Measurements from ENCODE around the gene CCDC70. TPM values are rescaled to one million over a fixed set of nuclear protein-coding genes. Genes with fewer than 3 reads are reported as not detected.
"Not testable (repeated sequence)": the region's sequence is repeated elsewhere in the genome, so short reads cannot be mapped to it uniquely, and the experiment has no call there.

Gene CCDC70
- total and polyA plus RNA-seq, 5 donors from 2014 or later: not detected

GRCh38 chr13:51902776-51903175 lies 41.0 kb downstream of the CCDC70 start:
- Histone ChIP-seq H3K27me3 (ENCODE audit: control insufficient read depth, insufficient read depth, low read length) (peaks cover 3% of the 10 kb centered on the region), H3K4me3 (ENCODE audit: low read depth, low read length) (no peak overlapping the region), H3K4me1 (ENCODE audit: control insufficient read depth, insufficient read depth, low read length, poor library complexity, severe bottlenecking) (no peaks in the 10 kb centered on the region), H3K36me3 (ENCODE audit: control insufficient read depth, insufficient read depth, low read length) (no peaks in the 10 kb centered on the region), H3K27ac (ENCODE audit: insufficient read depth, low read length, poor library complexity, severe bottlenecking) (no peak overlapping the region), H3K9me3 (ENCODE audit: control insufficient read depth in 2 of 2, low read length in 2 of 2) (no peaks in the 10 kb centered on the region)
- peaks cover 26% of the 10 kb centered on the region for H3K27me3 Mint-ChIP-seq
- peaks cover 0 to 7% (median 0%) of the 10 kb centered on the region in 4 donors for H3K4me1 Mint-ChIP-seq
- H3K27ac Mint-ChIP-seq: no peak overlapping the region
- no peak overlapping the region for H3K4me3 Mint-ChIP-seq
- DNase-seq: no peak
- no peaks in the 10 kb centered on the region for H3K9me3 Mint-ChIP-seq
- no peak for ATAC-seq (ENCODE audit: low read depth in 2 of 2)
- H3K36me3 Mint-ChIP-seq: no peaks in the 10 kb centered on the region

- no peaks in the 10 kb centered on the region for H3K4me1 ChIP-seq (ENCODE audit: control insufficient read depth, insufficient read depth, low read length, poor library complexity, severe bottlenecking)
- H3K27me3 Mint-ChIP-seq: peaks cover 8% of the 10 kb centered on the region
- H3K27ac Mint-ChIP-seq: no peak overlapping the region
- H3K36me3 ChIP-seq (ENCODE audit: control insufficient read depth, insufficient read depth, low read length): no peaks in the 10 kb centered on the region
- no peaks in the 10 kb centered on the region for H3K9me3 ChIP-seq (ENCODE audit: control insufficient read depth in 2 of 2, low read length in 2 of 2)
- H3K4me3 ChIP-seq (ENCODE audit: low read depth, low read length): no peak overlapping the region
- H3K36me3 Mint-ChIP-seq: no peaks in the 10 kb centered on the region
- peak in 1 of 2 donors; percentile 11 for ATAC-seq (ENCODE audit: low read depth in 2 of 2)
- peaks cover 8 to 25% (median 11%) of the 10 kb centered on the region in 4 donors for H3K4me1 Mint-ChIP-seq
- no peak overlapping the region for H3K4me3 Mint-ChIP-seq
- H3K27me3 ChIP-seq (ENCODE audit: control insufficient read depth, insufficient read depth, low read length): no peaks in the 10 kb centered on the region
- DNase-seq: no peak
- no peaks in the 10 kb centered on the region for H3K9me3 Mint-ChIP-seq
- no peak overlapping the region for H3K27ac ChIP-seq (ENCODE audit: insufficient read depth, low read length, poor library complexity, severe bottlenecking)
These were observed 44.0 kb downstream of the CCDC70 start for GRCh38 chr13:51905787-51906186.

GRCh38 chr13:51906581-51906980 lies 44.8 kb downstream of the CCDC70 start:
- Histone ChIP-seq H3K4me1 (ENCODE audit: control insufficient read depth, insufficient read depth, low read length, poor library complexity, severe bottlenecking) (no peaks in the 10 kb centered on the region), H3K27ac (ENCODE audit: insufficient read depth, low read length, poor library complexity, severe bottlenecking) (no peak overlapping the region), H3K36me3 (ENCODE audit: control insufficient read depth, insufficient read depth, low read length) (no peaks in the 10 kb centered on the region), H3K4me3 (ENCODE audit: low read depth, low read length) (no peak overlapping the region), H3K27me3 (ENCODE audit: control insufficient read depth, insufficient read depth, low read length) (no peaks in the 10 kb centered on the region), H3K9me3 (ENCODE audit: control insufficient read depth in 2 of 2, low read length in 2 of 2) (no peaks in the 10 kb centered on the region)
- Mint-ChIP-seq H3K4me3 (no peak overlapping the region), H3K4me1 (peaks cover 8 to 27% (median 11%) of the 10 kb centered on the region in 4 donors), H3K9me3 (peaks cover 0 to 2% (median 0%) of the 10 kb centered on the region in 7 donors), H3K27ac (no peak overlapping the region), H3K36me3 (no peaks in the 10 kb centered on the region), H3K27me3 (peaks cover 5% of the 10 kb centered on the region)
- ATAC-seq (ENCODE audit: low read depth in 2 of 2) (no peak), DNase-seq (no peak)

GRCh38 chr13:51907040-51907732 lies 45.4 kb downstream of the CCDC70 start:
- Mint-ChIP-seq H3K4me1 (peaks cover 8 to 32% (median 11%) of the 10 kb centered on the region in 4 donors), H3K9me3 (peaks cover 0 to 2% (median 0%) of the 10 kb centered on the region in 7 donors), H3K4me3 (peak overlapping the region in 1 of 4 donors; percentile 73), H3K27me3 (peaks cover 5% of the 10 kb centered on the region), H3K27ac (no peak overlapping the region), H3K36me3 (no peaks in the 10 kb centered on the region)
- Histone ChIP-seq H3K4me3 (ENCODE audit: low read depth, low read length) (no peak overlapping the region), H3K9me3 (ENCODE audit: control insufficient read depth in 2 of 2, low read length in 2 of 2) (no peaks in the 10 kb centered on the region), H3K27ac (ENCODE audit: insufficient read depth, low read length, poor library complexity, severe bottlenecking) (no peak overlapping the region), H3K4me1 (ENCODE audit: control insufficient read depth, insufficient read depth, low read length, poor library complexity, severe bottlenecking) (no peaks in the 10 kb centered on the region), H3K27me3 (ENCODE audit: control insufficient read depth, insufficient read depth, low read length) (no peaks in the 10 kb centered on the region), H3K36me3 (ENCODE audit: control insufficient read depth, insufficient read depth, low read length) (no peaks in the 10 kb centered on the region)
- DNase-seq (no peak), ATAC-seq (ENCODE audit: low read depth in 2 of 2) (no peak)

- H3K27ac ChIP-seq (ENCODE audit: insufficient read depth, low read length, poor library complexity, severe bottlenecking); H3K4me1 ChIP-seq (ENCODE audit: control insufficient read depth, insufficient read depth, low read length, poor library complexity, severe bottlenecking); H3K36me3 Mint-ChIP-seq; ATAC-seq (ENCODE audit: low read depth in 2 of 2); H3K9me3 Mint-ChIP-seq; H3K27me3 ChIP-seq (ENCODE audit: control insufficient read depth, insufficient read depth, low read length); H3K36me3 ChIP-seq (ENCODE audit: control insufficient read depth, insufficient read depth, low read length); H3K27me3 Mint-ChIP-seq; H3K9me3 ChIP-seq (ENCODE audit: control insufficient read depth in 2 of 2, low read length in 2 of 2): not testable (repeated sequence)
- Mint-ChIP-seq H3K27ac (peak overlapping the region; percentile 54 to 72 (median 57)), H3K4me3 (peak overlapping the region; percentile 9 to 76 (median 68)), H3K4me1 (peaks cover 8 to 27% (median 11%) of the 10 kb centered on the region in 4 donors)
- H3K4me3 ChIP-seq (ENCODE audit: low read depth, low read length): peak overlapping the region; percentile 67
- peak in 1 of 3 donors; percentile 41 for DNase-seq
These were observed 47.5 kb downstream of the CCDC70 start for GRCh38 chr13:51909265-51909664.

- no peaks in the 10 kb centered on the region for H3K36me3 ChIP-seq (ENCODE audit: control insufficient read depth, insufficient read depth, low read length)
- H3K9me3 ChIP-seq (ENCODE audit: control insufficient read depth in 2 of 2, low read length in 2 of 2): no peaks in the 10 kb centered on the region
- H3K27me3 ChIP-seq (ENCODE audit: control insufficient read depth, insufficient read depth, low read length): no peaks in the 10 kb centered on the region
- Mint-ChIP-seq H3K36me3 (peaks cover 3% of the 10 kb centered on the region), H3K4me1 (peaks cover 8 to 27% (median 11%) of the 10 kb centered on the region in 4 donors), H3K9me3 (peaks cover 0 to 2% (median 0%) of the 10 kb centered on the region in 7 donors), H3K4me3 (peak overlapping the region in 1 of 4 donors; percentile 9), H3K27ac (peak overlapping the region in 1 of 3 donors; percentile 57), H3K27me3 (peaks cover 5% of the 10 kb centered on the region)
- DNase-seq: no peak
- ATAC-seq (ENCODE audit: low read depth in 2 of 2): no peak
- H3K27ac ChIP-seq (ENCODE audit: insufficient read depth, low read length, poor library complexity, severe bottlenecking): no peak overlapping the region
- H3K4me1 ChIP-seq (ENCODE audit: control insufficient read depth, insufficient read depth, low read length, poor library complexity, severe bottlenecking): no peaks in the 10 kb centered on the region
- no peak overlapping the region for H3K4me3 ChIP-seq (ENCODE audit: low read depth, low read length)
These were observed 48.7 kb downstream of the CCDC70 start for GRCh38 chr13:51910508-51910907.

GRCh38 chr13:51912091-51912490 lies 50.3 kb downstream of the CCDC70 start:
- no peak for ATAC-seq (ENCODE audit: low read depth in 2 of 2)
- DNase-seq: no peak
- Mint-ChIP-seq H3K27ac (peak overlapping the region in 1 of 3 donors; percentile 23), H3K27me3 (peaks cover 5% of the 10 kb centered on the region), H3K4me3 (peak overlapping the region in 2 of 4 donors; percentile 2 to 24), H3K9me3 (peaks cover 0 to 2% (median 0%) of the 10 kb centered on the region in 7 donors), H3K36me3 (peaks cover 3% of the 10 kb centered on the region), H3K4me1 (peaks cover 8 to 27% (median 11%) of the 10 kb centered on the region in 4 donors)
- Histone ChIP-seq H3K27ac (ENCODE audit: insufficient read depth, low read length, poor library complexity, severe bottlenecking) (no peak overlapping the region), H3K4me1 (ENCODE audit: control insufficient read depth, insufficient read depth, low read length, poor library complexity, severe bottlenecking) (no peaks in the 10 kb centered on the region), H3K4me3 (ENCODE audit: low read depth, low read length) (no peak overlapping the region), H3K9me3 (ENCODE audit: control insufficient read depth in 2 of 2, low read length in 2 of 2) (no peaks in the 10 kb centered on the region), H3K27me3 (ENCODE audit: control insufficient read depth, insufficient read depth, low read length) (no peaks in the 10 kb centered on the region), H3K36me3 (ENCODE audit: control insufficient read depth, insufficient read depth, low read length) (no peaks in the 10 kb centered on the region)

All from CD4-positive, CD25-positive, alpha-beta regulatory T cell (primary cell).